GM12874 (cell line): ENCODE results near the gene NUP35.

Source experiments
- TF ChIP-seq, protein P1 (sequence below): IDR thresholded peaks from 2 replicates; pipeline ENCODE4 v1.5.1; 2011; ENCODE audit warnings: low read depth, mild to moderate bottlenecking, control low read depth, low read length, moderate library complexity; ENCODE audit not compliant: insufficient read depth

The NUP35 gene

GRCh38 chr2:183195397-183195796, 71.2 kb downstream of the NUP35 start:
- TF ChIP-seq, protein P1, sequence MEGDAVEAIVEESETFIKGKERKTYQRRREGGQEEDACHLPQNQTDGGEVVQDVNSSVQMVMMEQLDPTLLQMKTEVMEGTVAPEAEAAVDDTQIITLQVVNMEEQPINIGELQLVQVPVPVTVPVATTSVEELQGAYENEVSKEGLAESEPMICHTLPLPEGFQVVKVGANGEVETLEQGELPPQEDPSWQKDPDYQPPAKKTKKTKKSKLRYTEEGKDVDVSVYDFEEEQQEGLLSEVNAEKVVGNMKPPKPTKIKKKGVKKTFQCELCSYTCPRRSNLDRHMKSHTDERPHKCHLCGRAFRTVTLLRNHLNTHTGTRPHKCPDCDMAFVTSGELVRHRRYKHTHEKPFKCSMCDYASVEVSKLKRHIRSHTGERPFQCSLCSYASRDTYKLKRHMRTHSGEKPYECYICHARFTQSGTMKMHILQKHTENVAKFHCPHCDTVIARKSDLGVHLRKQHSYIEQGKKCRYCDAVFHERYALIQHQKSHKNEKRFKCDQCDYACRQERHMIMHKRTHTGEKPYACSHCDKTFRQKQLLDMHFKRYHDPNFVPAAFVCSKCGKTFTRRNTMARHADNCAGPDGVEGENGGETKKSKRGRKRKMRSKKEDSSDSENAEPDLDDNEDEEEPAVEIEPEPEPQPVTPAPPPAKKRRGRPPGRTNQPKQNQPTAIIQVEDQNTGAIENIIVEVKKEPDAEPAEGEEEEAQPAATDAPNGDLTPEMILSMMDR, result no peak

DNA sequence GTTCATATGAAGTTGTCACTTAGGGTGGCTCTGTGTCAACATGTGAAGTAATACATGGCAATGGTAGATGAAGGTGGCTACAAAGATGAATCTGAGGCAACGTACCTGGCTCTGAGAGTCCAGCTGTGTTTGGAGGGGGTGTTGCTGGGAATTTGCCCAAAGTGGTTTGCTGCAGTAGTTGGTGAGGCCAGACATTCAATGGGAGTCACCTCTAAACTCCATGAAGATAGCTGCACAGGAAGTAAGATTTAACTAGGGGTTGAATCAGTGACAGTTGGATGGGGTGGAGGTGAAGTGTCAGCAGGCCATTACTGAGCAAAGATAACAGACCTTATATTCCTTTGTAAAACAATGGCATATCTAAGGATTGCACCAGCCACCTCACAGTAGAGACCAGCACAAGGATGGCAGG, 71.8 kb downstream of the NUP35 start:
- TF ChIP-seq, protein P1, result no peak

DNA sequence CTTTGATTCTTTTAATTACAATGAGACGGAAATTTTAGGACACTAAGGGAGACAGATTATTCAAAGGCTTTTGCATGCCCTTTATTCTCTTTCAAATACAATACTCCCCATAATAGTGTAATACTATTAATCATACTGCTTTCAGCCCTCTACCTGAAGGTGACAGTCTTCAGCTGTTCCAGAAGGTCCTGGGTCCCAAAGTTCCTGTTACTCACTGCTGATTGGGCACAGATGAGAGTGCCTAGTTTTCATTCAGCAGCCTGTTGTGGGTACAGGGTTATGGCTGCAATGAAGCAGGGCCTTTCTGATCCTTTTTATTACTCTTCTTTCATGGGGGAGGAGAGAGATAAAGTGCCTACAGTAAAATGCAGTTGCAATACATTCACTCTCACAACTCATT, 80.2 kb downstream of the NUP35 start:
- TF ChIP-seq, protein P1, result no peak

- TF ChIP-seq, protein P1, result no peak
Measured at GRCh38 chr2:183207110-183207509, 82.9 kb downstream of the NUP35 start.

GRCh38 chr2:183209395-183210028, 85.3 kb downstream of the NUP35 start:
- TF ChIP-seq, protein P1, result no peak
